ENCODE results near the gene FASTKD2.

Gene FASTKD2

DNA sequence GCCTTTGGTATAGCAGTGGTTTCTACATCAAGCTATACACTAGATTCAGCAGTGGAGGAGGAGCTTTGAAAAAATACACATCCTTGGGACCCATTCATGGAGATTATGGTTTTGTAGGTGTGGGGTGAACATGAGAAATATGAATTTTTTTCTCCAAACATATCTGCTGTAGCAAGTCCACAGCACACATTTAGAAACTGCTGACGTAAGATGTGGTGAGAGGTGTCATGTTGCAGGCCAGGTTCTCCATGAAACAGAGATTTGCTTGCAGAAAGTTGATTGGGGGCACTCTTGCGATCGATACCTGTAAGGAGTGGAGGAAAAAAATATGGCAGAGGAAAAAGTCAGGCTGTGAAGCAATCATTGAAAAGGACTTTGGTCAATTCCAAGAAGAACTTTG lies 67.9 kb downstream of the FASTKD2 start:
- in situ Hi-C loops (cut with MboI; ENCODE audit: low sequenced_read_pairs): no loop called here

DNA sequence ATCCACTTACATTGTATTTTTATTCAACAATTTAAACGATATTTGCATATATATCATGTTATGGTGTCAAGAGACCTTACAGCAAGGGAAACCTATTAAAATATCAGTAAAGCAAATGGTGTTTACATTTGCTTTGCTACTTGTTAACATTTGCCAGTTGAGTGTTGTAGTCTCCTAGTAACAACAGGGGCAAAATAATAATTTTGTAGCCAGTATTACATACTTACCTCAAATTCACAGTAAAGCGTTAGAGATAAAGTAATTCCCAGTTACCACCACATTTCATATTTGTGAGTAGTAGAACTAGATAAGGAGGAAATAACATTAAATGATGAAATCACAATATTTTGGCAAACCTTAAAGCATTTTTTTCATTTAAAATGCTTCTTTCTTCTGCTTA lies 71.3 kb downstream of the FASTKD2 start:
- in situ Hi-C loops (cut with MboI; ENCODE audit: low sequenced_read_pairs): no loop called here

DNA sequence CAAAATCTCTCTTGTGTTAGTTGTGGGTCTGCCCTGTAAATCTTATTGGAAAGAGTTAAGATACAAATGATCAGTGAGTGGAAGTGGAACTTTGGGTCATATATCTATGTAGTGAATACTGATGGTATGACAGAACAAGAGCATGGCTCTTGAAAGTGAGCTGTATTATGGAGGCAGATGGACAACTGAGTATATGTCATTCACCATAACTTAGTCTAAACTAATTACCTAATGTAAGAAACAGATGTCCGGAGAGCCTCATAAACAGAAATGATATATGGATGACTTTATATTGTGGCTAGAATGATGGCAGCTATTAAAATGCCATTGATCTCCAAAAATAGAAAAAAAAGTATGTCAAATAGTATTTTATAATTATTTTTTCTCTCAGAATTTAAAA lies 72.4 kb downstream of the FASTKD2 start:
- in situ Hi-C loops (cut with MboI; ENCODE audit: low sequenced_read_pairs): no loop called here

DNA sequence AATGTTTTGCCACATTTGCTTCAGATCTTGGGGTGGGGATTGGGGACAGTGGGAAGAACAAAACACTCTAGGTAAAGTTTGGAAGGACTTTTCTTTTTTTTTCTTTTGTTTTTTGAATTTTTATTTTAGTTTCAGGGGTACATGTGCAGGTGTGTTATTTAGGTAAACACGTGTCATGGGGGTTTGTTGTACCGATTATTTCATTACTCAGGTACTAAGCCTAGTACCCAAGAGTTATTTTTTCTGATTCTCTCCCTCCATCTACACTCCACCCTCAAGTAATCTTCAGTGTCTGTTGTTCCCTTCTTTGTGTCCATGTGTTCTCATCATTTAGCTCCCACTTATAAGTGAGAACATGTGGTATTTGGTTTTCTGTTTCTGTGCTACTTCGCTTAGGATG lies 73.3 kb downstream of the FASTKD2 start:
- in situ Hi-C loops (cut with MboI; ENCODE audit: low sequenced_read_pairs): no loop called here

DNA sequence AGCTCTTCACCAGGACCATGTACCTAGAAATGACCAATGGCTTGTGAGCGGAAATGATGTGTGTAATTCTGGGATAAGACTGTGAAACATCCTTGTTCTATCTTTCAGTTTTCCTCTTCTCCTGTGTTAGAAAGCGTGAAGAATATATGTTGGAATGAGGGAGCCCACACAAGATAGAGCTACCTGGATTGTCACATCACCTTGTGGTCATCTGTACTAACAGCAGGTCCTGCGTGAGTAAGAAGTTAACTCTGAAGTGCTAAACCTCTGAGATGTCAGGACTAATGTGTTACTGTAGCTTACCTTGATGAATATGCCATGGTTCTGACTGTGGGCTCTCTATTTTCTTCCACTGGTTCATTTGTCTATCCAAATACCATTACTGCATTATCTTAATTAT lies 75.6 kb downstream of the FASTKD2 start:
- in situ Hi-C loops (cut with MboI; ENCODE audit: low sequenced_read_pairs): no loop called here
